ENCODE data around the gene FAM117A.

GRCh38 chr17:49755663-49756283, 8.2 kb downstream of the FAM117A start:
- TF ChIP-seq, protein P1, sequence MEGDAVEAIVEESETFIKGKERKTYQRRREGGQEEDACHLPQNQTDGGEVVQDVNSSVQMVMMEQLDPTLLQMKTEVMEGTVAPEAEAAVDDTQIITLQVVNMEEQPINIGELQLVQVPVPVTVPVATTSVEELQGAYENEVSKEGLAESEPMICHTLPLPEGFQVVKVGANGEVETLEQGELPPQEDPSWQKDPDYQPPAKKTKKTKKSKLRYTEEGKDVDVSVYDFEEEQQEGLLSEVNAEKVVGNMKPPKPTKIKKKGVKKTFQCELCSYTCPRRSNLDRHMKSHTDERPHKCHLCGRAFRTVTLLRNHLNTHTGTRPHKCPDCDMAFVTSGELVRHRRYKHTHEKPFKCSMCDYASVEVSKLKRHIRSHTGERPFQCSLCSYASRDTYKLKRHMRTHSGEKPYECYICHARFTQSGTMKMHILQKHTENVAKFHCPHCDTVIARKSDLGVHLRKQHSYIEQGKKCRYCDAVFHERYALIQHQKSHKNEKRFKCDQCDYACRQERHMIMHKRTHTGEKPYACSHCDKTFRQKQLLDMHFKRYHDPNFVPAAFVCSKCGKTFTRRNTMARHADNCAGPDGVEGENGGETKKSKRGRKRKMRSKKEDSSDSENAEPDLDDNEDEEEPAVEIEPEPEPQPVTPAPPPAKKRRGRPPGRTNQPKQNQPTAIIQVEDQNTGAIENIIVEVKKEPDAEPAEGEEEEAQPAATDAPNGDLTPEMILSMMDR (IDR thresholded peaks at IDR 0.05; ENCODE audit: borderline replicate concordance, extremely low read depth, low read length, poor library complexity, severe bottlenecking), result no peak
- no peak for TF ChIP-seq EZH2 (IDR thresholded peaks at IDR 0.05; ENCODE audit: borderline replicate concordance, low read depth, low read length, severe bottlenecking)
